AML-193 (cell line): ENCODE results near the gene STK32C.

Source experiments
- DNase-seq, 2 experiments: peaks; one replicate each; lab custom pipeline; 2025; lab: John Stamatoyannopoulos, UW

Gene STK32C

DNA sequence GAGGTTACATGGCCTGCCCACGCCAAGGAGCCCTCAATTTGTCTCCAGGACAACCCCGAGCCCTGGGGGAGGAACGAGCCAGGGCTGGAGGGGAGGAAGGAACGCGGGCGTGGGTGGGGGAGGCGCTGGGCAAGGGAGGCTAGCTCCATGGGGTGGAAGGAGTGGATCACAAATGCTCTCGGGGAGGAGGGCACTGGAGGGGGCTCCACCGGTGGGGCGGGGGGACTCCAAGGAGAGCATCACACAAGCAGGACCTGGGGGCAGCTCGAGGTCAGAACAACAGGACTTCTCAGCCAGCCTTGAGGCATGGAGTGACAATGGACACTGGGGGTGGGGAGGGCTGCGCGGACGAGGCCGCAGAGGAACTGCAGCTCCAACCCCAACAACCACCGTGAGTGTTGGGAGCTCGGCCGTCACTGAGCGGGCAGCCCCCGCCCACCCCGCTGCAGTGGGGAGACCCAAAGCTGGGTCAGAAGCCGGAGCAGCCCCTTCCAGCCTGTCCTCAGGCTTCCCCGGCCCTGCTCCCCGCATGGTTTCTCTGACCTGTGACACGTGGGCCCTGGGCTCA, 41.1 kb downstream of the STK32C start:
- no peak for DNase-seq

DNA sequence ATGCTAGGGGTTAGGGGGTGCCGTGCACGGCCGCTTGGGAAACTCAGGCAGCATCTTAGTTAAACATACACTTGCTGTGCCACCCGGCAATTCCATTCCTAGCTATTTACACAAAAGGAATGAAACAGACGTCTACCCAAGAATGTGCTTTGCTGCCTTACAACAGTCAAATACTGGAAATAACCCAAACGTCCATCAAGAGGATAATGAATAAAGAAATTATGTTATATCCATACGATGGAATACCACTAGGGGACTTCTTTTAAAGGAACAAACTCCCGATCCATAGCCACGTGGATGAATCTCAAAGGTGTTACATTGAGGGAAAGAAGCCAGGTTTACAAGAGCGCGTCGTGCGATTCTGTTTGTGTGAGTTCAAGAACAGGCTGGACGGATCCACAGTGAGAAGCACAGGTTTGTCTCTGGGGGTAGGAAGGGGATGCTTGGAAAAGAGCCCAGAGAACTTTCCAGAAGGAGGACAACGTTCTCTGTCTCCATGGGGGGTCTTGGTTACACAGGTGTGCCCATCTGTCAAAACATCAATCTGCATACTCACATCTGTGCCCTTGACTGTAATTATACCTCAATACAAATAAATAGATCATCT, 41.8 kb downstream of the STK32C start:
- no peak for DNase-seq

GRCh38 chr10:132264966-132265889, 42.5 kb downstream of the STK32C start:
- DNase-seq: no peak

DNA sequence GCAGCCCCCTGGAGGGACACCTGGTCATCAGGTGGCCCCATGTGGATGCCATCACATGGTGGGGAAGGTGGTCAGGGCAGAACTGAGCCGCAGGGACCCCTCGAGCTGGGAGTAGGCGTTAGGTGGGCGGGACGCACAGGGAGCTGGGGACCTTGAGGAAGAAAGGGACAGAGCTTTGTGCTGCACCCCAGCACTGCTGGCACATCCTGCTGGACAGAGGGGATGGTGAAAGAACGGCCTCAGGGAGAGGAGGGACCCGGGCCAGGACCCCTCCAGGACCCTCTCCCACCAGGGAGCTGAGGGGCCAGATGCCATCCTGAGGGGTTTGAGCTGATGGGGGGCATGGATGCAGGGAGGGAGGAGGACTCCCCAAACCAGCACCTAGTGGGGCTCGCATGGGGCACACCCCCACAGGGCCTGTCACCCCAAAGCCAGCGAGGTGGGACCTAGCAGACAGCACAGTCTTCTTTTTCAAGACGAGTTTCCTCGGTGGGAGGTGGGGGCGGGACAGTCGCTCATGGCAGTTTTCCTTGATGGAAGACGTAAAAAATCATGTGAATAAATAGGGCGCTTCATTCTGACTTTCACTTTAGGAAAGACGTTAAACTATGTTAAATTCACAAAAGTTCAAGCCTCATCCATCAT, 43.3 kb downstream of the STK32C start:
- DNase-seq: no peak

GRCh38 chr10:132263866-132264265, 43.9 kb downstream of the STK32C start:
- DNase-seq: no peak

- no peak for DNase-seq
Measured at GRCh38 chr10:132259702-132260482, 47.9 kb downstream of the STK32C start.

- no peak for DNase-seq
Measured at GRCh38 chr10:132258423-132258822, 49.3 kb downstream of the STK32C start.

- DNase-seq: no peak
Measured at GRCh38 chr10:132257907-132258306, 49.8 kb downstream of the STK32C start.

GRCh38 chr10:132257271-132257670, 50.5 kb downstream of the STK32C start:
- no peak for DNase-seq

DNA sequence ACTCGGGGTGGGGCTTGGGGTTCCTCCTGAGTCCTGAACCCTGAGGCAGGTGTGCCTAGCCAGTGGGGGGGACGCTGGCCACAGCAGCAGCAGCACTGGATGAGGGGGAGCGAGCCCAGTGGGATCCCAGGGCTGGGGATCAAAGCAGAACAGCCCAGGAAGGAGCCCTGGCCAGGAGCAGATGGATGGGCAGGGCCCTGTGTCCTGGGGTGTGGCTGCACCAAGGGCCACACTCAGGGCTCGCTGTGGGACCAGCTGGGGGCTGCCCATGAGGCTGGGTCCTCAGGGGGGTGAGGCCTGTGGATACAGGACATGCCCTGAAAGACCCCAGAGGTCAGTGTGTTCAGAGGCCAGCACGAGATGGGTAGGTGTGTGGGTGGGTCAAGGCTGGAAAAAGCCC, 50.9 kb downstream of the STK32C start:
- DNase-seq: no peak

DNA sequence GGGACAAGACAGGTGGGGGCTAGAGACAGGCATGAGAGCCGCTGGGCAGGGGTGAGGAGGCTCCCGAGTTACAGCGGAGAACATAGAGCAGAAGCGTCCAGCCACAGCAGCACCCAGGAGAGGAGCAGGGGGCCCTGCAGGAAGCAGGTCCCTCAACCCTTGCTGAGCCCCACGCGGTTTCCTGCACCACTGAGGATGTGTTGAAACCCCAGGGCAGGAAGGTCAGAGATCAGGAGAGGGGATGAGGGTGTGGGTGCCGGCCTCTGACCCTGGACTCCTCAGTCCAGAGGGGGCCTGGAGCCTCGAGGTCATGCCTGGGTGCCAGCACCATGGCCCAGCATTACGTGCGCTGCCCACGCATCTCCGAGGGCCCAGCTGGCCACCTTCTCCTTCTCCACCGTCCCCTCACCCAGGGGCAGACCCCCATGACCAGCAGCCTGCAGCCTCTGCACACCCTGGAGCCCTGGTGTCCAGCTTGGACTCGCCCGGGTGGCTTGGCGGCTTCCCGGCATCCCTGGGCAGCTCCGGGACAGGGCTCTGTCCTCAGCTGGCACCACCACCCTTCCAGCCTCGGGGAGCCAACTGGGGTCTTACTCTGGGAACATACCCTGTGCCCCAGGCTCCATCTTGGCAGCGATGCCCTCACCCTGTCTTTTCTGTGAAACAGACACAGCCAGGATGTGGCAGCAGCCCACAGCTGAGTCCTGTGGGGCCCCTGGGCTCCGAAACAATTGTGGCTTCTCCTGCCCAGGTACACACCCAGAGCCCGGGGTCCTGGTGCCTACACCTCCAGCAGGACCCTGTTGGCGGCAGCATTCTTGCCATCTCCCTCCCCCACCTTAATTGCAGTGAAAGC, 52.0 kb downstream of the STK32C start:
- DNase-seq: no peak

GRCh38 chr10:132254841-132255240, 52.9 kb downstream of the STK32C start:
- DNase-seq: no peak

DNA sequence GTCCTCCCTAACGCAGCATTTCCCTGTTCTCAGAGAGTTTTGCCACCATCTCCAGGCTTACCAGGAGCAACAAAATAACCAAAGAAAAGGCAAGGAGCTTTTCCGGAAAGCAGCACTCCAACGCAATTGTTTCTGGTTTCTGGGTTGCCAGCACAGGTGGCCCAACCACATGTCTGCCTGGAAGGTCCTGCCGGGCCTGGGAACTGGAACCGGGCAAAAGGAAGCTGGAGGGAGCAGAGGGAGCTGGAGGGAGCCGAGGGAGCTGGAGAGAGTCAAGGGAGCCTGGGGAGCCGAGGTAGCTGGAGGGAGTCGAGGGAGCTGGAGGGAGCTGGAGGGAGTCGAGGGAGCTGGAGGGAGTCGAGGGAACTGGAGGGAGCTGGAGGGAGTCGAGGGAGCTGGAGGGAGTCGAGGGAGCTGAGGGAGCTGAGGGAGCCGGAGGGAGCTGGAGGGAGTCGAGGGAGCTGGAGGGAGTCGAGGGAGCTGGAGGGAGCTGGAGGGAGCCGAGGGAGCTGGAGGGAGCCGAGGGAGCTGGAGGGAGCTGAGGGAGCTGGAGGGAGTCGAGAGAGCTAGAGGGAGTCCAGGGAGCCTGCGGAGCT, 54.6 kb downstream of the STK32C start:
- no peak for DNase-seq

- no peak for DNase-seq
Measured at GRCh38 chr10:132252412-132252811, 55.3 kb downstream of the STK32C start.

GRCh38 chr10:132251928-132252327, 55.8 kb downstream of the STK32C start:
- DNase-seq: no peak

DNA sequence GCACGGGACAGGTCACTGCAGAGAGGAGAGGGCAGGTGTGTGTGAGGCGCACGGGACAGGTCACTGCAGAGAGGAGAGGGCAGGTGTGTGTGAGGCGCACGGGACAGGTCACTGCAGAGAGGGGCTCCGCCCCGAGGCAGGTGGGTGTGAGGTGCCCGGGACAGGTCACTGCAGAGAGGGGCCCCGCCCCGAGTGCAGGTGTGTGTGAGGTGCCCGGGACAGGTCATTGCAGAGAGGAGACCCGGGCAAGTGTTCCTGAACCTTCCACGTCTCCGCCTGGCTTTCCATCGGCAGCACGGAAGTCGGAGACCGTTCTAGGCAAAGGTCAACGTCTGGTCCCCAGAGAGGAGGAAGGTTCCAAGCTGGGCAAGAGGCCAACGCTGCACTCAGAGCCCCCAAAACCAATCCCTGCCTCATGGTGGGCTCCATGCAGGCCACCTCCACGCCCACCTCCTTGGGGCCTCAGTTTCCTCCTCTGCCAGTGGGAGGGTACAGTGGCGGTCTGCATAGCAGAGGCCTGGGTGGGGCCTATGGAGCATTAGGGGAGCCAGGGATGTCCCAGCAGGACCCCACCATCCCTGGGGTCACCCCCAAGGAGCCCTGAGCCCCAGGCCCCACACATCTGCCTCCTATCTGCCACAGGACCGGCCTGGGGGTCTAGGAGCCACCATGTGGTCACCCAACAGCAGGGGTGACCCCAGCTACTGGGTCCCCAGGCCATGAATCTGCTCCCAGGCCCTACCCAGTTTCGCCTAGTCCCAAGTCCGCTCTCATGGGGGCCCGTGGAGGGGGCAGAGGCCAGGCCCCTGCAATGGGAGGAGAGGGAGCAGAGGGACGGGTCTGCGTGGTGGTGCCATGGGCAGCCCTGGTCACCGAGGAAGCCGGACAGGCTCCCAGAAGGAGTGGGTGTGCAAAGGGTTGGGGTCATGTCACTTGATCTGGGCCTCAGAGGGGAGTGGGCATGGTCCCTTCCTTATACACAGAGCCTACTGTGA, 57.0 kb downstream of the STK32C start:
- no peak for DNase-seq

- DNase-seq: no peak
Measured at GRCh38 chr10:132249824-132250375, 57.9 kb downstream of the STK32C start.

DNA sequence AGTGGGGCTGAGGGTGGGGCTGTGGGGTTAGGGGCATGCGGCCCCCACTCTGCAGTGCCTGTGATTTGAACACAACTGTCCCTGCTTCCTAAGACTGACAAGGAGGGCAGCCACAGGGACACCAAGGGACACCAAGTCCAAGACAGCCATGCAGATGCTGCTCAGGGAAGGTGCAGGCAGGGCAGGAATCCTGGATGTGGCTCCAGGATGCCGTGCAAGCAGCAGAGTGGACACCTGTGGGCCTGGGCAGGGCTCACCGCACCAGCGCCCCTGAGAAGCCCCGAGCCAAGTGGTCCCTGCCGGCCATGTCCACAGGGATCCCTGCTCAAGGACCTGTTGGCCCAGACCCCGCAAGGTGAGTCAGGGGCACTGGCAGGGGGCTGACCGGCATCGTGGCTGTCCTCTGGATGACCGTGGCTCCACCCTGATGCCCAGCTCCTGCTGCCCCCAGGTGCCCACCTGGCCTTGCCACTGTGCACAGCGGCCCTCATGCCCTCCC, 58.5 kb downstream of the STK32C start:
- no peak for DNase-seq
